ENCODE results near the gene RLBP1.

- TF ChIP-seq RAD21 (IDR thresholded peaks at IDR 0.05; ENCODE audit: low read depth) = no peak
- no peak for TF ChIP-seq CREB1 (IDR thresholded peaks at IDR 0.05; ENCODE audit: low read depth)
- no peak for TF ChIP-seq REST (IDR thresholded peaks at IDR 0.05; ENCODE audit: low read depth)
- TF ChIP-seq ZBTB7A (IDR thresholded peaks at IDR 0.05; ENCODE audit: low read depth) = no peak
- no peak for TF ChIP-seq CEBPB (IDR thresholded peaks at IDR 0.05)
- no peak for TF ChIP-seq YY1 (IDR thresholded peaks at IDR 0.05; ENCODE audit: low read depth)
- no peak for TF ChIP-seq EP300 (IDR thresholded peaks at IDR 0.05; ENCODE audit: borderline replicate concordance)
- no peak for TF ChIP-seq EGR1 (IDR thresholded peaks at IDR 0.05)
- no peak for TF ChIP-seq FOXM1 (IDR thresholded peaks at IDR 0.05; ENCODE audit: borderline replicate concordance, low read depth)
- TF ChIP-seq TAF1 (IDR thresholded peaks at IDR 0.05; ENCODE audit: low read depth) = no peak
- no peak for TF ChIP-seq MAX (IDR thresholded peaks at IDR 0.05)
- no peak for TF ChIP-seq NFIC (IDR thresholded peaks at IDR 0.05)
- no peak for TF ChIP-seq TEAD4 (IDR thresholded peaks at IDR 0.05)
These were observed 19.8 kb downstream of the RLBP1 start for GRCh38 chr15:89201465-89202005.

Data from Ishikawa (cell line).